GM12872 (cell line): Measurements from ENCODE around the gene COL27A1.

Experiments
- CTCF ChIP-seq: IDR thresholded peaks from 3 replicates; pipeline ENCODE4 v1.5.1; 2011; ENCODE audit warnings: low read depth, mild to moderate bottlenecking, low read length, moderate library complexity; ENCODE audit not compliant: insufficient read depth

COL27A1 gene

GRCh38 chr9:114233491-114234185 is 78.3 kb downstream of the COL27A1 start:
- TF ChIP-seq CTCF: no peak

GRCh38 chr9:114235033-114235661 is 79.8 kb downstream of the COL27A1 start:
- TF ChIP-seq CTCF: no peak

- no peak for TF ChIP-seq CTCF
Measured at GRCh38 chr9:114236391-114237138, 81.2 kb downstream of the COL27A1 start.

- no peak for TF ChIP-seq CTCF
Measured at GRCh38 chr9:114237247-114237646, 81.9 kb downstream of the COL27A1 start.

GRCh38 chr9:114237781-114238180 is 82.4 kb downstream of the COL27A1 start:
- no peak for TF ChIP-seq CTCF

GRCh38 chr9:114238472-114238871 is 83.1 kb downstream of the COL27A1 start:
- TF ChIP-seq CTCF: no peak

GRCh38 chr9:114238891-114239875 is 83.8 kb downstream of the COL27A1 start:
- TF ChIP-seq CTCF: no peak
